ENCODE measurements around the gene PUSL1. TPM values are rescaled to one million over a fixed set of nuclear protein-coding genes. Genes with fewer than 3 reads are reported as not detected.
A peak's percentile ranks its signal among the peaks of the same experiment; 100 is the strongest.

Gene PUSL1
- total and polyA plus RNA-seq, 11 donors = 6.8 to 17.7 (median 10.3) TPM

GRCh38 chr1:1270813-1271212, 37.6 kb upstream of the PUSL1 start:
- peak in 2 of 5 donors; percentile 55 to 63 for DNase-seq
- Histone ChIP-seq H3K9me3 (no peaks in the 10 kb centered on the region), H3K27me3 (no peaks in the 10 kb centered on the region), H3K4me3 (peak overlapping the region in 5 of 12 donors; percentile 5 to 94 (median 25)), H3K36me3 (peaks cover 0 to 36% (median 23%) of the 10 kb centered on the region in 9 donors), H3K27ac (no peak overlapping the region), H3K4me1 (peaks cover 14 to 49% (median 38%) of the 10 kb centered on the region in 12 donors)
- WGBS, 4 donors = 48 to 67% (median 56%) methylated on average over 7 of the region's 7 CpGs
- peak in 2 of 4 donors; percentile 2 to 4 for ATAC-seq
- TF ChIP-seq CTCF (IDR thresholded peaks at IDR 0.05) = no peak
- no peak for TF ChIP-seq POLR2A (IDR thresholded peaks at IDR 0.05)
- intact Hi-C loops (cut with DNase I) = loop anchor here in 2 of 10 donors (5.0 kb wide), 1 partner anchor 39 kb away; the partner anchor contains the start of genes B3GALT6 (in 2 of the 2) and SDF4 (in 2 of the 2)

DNA sequence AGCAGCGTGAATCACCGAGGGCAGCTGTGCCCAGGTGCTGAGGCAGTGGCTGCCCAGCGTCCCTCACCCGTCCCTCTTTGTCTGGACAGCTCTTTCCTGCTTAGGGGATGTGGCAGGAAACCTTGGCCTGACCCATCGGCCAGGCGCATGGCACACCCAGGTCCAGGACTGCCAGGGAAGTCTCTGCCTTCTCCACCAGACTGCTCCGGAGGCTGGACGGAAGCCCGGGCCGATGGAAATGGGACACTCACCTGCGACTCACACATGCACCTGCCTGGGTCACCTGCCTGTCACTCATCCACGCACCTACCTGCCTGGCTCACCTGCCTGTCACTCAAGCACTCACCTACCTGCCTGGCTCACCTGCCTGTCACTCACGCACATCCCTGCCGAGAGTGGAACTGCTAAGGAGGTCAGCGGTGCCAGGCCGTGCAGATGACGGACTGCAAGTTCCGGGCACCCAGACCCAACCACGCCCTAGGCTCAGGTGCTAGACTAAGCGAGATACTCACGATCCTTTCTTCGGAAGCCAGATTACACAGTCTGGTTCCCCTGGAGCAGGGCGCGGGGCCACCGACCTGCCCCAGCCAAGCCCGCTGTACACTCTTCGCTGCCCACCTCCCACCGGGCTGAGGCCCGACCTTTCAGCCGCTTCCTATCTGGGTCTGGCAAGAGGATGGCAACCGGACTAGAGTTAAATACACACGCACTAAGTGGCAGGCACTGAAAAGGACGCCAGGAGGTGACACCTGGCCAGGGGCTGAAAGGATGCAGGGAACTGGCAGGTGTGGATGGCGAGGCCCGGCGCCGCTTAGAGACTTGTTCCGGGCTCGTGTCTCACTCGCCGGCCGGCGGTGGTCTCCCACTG, 35.8 kb upstream of the PUSL1 start:
- Histone ChIP-seq H3K9me3 (no peaks in the 10 kb centered on the region), H3K27ac (peak overlapping the region in 10 of 12 donors; percentile 70 to 96 (median 88)), H3K27me3 (no peaks in the 10 kb centered on the region), H3K4me1 (peaks cover 14 to 49% (median 38%) of the 10 kb centered on the region in 12 donors), H3K4me3 (peak overlapping the region; percentile 61 to 99 (median 94)), H3K36me3 (peaks cover 0 to 20% (median 7%) of the 10 kb centered on the region in 9 donors)
- ATAC-seq (no peak), DNase-seq (peak in 1 of 5 donors; percentile 64)
- 28 to 36% (median 34%) methylated on average over 34 to 43 of the region's 43 CpGs for WGBS, 4 donors
- TF ChIP-seq CTCF (IDR thresholded peaks at IDR 0.05) (no peak), POLR2A (IDR thresholded peaks at IDR 0.05) (no peak)
- intact Hi-C loops (cut with DNase I) = loop anchor here in 3 of 10 donors (1.0 to 5.0 kb wide), 3 partner anchors 40 to 156 kb away; partner anchors contain the start of genes B3GALT6 (in 3 of the 3), SDF4 (in 3 of the 3) and C1orf159 (in 1 of the 3)

- H3K4me3 ChIP-seq = peak overlapping the region; percentile 61 to 99 (median 94)
- no peaks in the 10 kb centered on the region for H3K9me3 ChIP-seq
- DNase-seq = peak in 1 of 5 donors; percentile 68
- peaks cover 14 to 49% (median 38%) of the 10 kb centered on the region in 12 donors for H3K4me1 ChIP-seq
- no peaks in the 10 kb centered on the region for H3K27me3 ChIP-seq
- intact Hi-C loops (cut with DNase I) = loop anchor here in 3 of 10 donors (1.0 to 5.0 kb wide), 3 partner anchors 40 to 157 kb away; partner anchors contain the start of genes B3GALT6 (in 3 of the 3), SDF4 (in 3 of the 3) and C1orf159 (in 1 of the 3)
- ATAC-seq = no peak
- TF ChIP-seq POLR2A (IDR thresholded peaks at IDR 0.05) (no peak), CTCF (IDR thresholded peaks at IDR 0.05) (no peak)
- peak overlapping the region; percentile 41 to 96 (median 88) for H3K27ac ChIP-seq
- 0% methylated on average over 7 to 31 of the region's 31 CpGs for WGBS, 4 donors
- peaks cover 0 to 15% (median 4%) of the 10 kb centered on the region in 9 donors for H3K36me3 ChIP-seq
Measured at GRCh38 chr1:1273209-1273511, 35.2 kb upstream of the PUSL1 start.
